ENCODE measurements around the gene CYB561. TPM values are rescaled to one million over a fixed set of nuclear protein-coding genes. Genes with fewer than 3 reads are reported as not detected.

The CYB561 gene, protein sequence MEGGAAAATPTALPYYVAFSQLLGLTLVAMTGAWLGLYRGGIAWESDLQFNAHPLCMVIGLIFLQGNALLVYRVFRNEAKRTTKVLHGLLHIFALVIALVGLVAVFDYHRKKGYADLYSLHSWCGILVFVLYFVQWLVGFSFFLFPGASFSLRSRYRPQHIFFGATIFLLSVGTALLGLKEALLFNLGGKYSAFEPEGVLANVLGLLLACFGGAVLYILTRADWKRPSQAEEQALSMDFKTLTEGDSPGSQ
- 1 to 10 TPM; 2.0 to 2.4 TPM for total RNA-seq

DNA sequence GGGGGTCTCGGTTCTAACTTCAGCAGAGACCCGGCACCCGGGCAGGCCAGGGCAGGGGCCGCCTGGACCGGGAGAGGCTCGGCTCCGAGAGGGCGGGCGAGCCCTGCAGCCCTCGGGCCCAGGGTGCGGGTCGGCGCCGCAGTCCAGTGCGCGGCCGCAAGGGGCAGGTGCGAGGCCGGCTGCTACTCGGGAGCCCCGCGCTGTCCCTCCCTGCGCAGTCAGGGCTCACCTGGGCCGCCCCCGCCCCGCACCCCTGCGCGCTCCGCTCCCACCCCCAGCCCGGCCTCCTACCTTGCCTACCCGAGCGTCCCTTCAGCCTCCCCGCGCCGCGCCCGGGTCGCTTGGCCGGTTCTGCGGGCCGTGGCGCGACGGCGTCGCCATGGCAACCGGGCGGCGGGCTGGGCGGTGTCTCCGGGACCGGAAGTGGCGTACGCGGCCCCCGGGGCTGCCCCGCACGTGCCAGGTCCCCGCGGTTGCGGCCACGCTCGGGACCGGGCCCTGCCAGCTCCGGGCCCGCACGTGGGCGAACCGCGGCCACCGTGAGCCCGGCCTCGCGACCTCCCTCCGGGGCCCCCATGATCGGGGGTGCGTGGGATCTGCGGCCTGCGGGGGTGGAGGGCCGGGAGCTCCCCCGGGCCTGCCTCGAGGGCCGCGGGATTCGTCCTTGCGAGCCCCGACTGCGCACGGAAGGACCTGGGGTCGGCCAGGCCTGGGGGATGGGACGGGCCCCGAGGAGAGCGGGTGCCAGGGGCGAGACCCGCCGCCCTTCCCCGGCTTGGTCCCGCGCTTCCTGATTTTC, at the start of gene CYB561:
Gene CYB561, minus strand, starts transcription at position 353 of the 799 bp plus-strand sequence. CDS start 8,759 bp downstream, outside the sequence.
- POLR2A ChIA-PET = no interaction called here
- Mint-ChIP-seq H3K4me3 (peak within 1 kb of the TSS; percentile 52), H3K4me1 (ENCODE audit: low read depth) (peaks cover 29% of the 10 kb centered on the region), H3K27ac (peak within 1 kb of the TSS; percentile 46), H3K36me3 (ENCODE audit: low read depth) (no peaks in the 10 kb centered on the region), H3K9me3 (ENCODE audit: insufficient read depth) (no peaks in the 10 kb centered on the region), H3K27me3 (ENCODE audit: low read depth) (peaks cover 18% of the 10 kb centered on the region)
- ATAC-seq = peak; percentile 73
- CTCF ChIA-PET = interaction anchor here (1.1 to 1.7 kb wide), 7 partner anchors 10 to 167 kb away, joined by 3 to 7 read pairs (median 5); no protein-coding TSS in a partner anchor
- peak; percentile 61 for DNase-seq

DNA sequence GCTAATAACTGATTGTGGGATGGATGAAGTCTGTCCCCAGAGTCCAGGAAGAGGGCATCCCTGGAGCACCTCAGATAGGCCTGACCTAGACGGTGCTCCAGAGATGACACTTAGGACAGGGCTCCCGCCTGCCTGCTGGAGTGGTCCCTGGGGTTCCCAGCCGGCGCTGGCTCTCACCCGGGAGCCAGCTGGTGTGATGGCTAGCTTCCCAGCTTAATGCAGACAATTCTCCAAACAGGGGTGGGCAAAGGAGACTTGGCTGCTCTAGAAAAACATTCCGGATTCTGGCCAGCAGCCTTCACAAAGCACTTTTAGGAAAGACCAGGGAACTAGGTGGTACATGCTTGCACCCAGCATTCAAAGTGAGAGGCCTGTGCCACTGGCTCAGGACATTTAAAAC, 49.4 kb upstream of the CYB561 start:
- no peaks in the 10 kb centered on the region for H3K36me3 Mint-ChIP-seq (ENCODE audit: low read depth)
- no peak overlapping the region for H3K4me3 Mint-ChIP-seq
- POLR2A ChIA-PET = no interaction called here
- no peak overlapping the region for H3K27ac Mint-ChIP-seq
- no peaks in the 10 kb centered on the region for H3K4me1 Mint-ChIP-seq (ENCODE audit: low read depth)
- DNase-seq (no peak), ATAC-seq (no peak)
- no peaks in the 10 kb centered on the region for H3K9me3 Mint-ChIP-seq (ENCODE audit: insufficient read depth)
- CTCF ChIA-PET = interaction anchor here (1.6 kb wide), 1 partner anchor 70 kb away, joined by 5 read pairs; no protein-coding TSS in a partner anchor
- H3K27me3 Mint-ChIP-seq (ENCODE audit: low read depth) = peaks cover 2% of the 10 kb centered on the region

DNA sequence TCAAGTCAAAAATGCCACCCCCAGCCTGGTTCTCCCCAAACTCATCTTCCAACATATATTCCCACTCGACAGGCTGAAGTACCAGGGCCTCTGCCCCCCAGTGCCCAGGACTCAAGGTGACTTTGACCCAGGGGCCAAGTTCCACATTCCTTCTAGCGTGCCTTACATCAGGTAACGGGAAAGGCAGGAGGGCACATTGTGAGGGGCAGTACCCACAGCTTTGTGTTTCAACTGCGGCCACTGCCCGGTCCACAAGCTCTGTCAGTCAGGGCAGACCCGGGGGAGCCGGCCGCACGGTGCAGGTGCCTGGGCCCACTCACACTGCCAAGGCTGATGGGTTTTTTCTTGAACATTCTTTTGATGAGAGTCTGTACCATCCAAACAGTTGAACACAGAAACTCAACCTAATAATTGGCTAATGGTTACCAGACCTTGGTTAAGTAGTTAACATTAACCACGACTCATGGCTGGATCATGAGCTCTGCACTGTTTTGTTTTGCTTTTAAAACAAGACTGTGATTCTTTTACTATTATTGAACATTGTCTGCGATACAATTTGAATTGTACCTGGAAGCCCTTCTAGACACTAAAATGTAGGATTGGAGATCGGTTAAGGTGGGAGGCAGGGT, 48.3 kb upstream of the CYB561 start:
- no peaks in the 10 kb centered on the region for H3K27me3 Mint-ChIP-seq (ENCODE audit: low read depth)
- DNase-seq (no peak), ATAC-seq (no peak)
- H3K4me1 Mint-ChIP-seq (ENCODE audit: low read depth) = no peaks in the 10 kb centered on the region
- CTCF ChIA-PET = no interaction called here
- POLR2A ChIA-PET = no interaction called here
- no peak overlapping the region for H3K27ac Mint-ChIP-seq
- no peaks in the 10 kb centered on the region for H3K36me3 Mint-ChIP-seq (ENCODE audit: low read depth)
- no peaks in the 10 kb centered on the region for H3K9me3 Mint-ChIP-seq (ENCODE audit: insufficient read depth)
- no peak overlapping the region for H3K4me3 Mint-ChIP-seq

DNA sequence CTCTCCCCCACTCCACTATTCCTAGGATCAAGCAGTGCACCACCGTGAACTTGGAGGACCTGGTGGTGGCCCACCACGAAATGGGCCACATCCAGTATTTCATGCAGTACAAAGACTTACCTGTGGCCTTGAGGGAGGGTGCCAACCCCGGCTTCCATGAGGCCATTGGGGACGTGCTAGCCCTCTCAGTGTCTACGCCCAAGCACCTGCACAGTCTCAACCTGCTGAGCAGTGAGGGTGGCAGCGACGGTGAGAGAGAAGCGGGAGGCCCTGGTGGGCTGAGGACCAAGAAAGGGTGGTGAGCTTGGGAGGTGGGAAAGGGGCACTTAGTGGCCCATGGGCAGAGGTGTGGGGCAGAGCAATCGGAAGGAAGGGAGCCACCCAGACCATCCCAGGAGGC, 47.3 kb upstream of the CYB561 start:
- Mint-ChIP-seq H3K4me3 (no peak overlapping the region), H3K27me3 (ENCODE audit: low read depth) (no peaks in the 10 kb centered on the region), H3K9me3 (ENCODE audit: insufficient read depth) (no peaks in the 10 kb centered on the region), H3K4me1 (ENCODE audit: low read depth) (no peaks in the 10 kb centered on the region), H3K27ac (no peak overlapping the region), H3K36me3 (ENCODE audit: low read depth) (no peaks in the 10 kb centered on the region)
- ChIA-PET POLR2A (no interaction called here), CTCF (no interaction called here)
- DNase-seq (no peak), ATAC-seq (no peak)

DNA sequence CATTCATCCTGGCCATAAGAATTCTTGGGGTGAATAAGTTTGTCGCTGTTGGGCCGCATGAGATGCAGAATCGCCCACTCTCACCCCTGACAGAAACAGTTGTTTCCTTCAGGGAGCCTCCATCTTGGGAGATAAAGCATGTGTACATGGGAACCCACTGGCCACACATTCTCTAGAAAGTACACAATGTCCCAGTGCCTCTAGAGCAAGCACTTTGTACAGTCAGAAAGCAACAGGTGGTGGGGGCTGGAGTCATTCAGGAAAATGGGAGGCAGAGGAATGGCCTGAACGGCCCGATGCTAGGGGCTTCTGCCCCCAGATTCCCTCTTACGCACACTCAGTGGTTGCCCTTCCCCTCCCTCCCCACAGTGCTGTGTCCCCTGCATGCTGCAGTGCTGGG, 46.8 kb upstream of the CYB561 start:
- no peak overlapping the region for H3K27ac Mint-ChIP-seq
- no peaks in the 10 kb centered on the region for H3K27me3 Mint-ChIP-seq (ENCODE audit: low read depth)
- ChIA-PET CTCF (interaction anchor here (1.0 to 1.2 kb wide), 2 partner anchors 14 to 119 kb away, joined by 3 read pairs; no protein-coding TSS in a partner anchor), POLR2A (no interaction called here)
- H3K36me3 Mint-ChIP-seq (ENCODE audit: low read depth) = no peaks in the 10 kb centered on the region
- no peak for DNase-seq
- no peak overlapping the region for H3K4me3 Mint-ChIP-seq
- ATAC-seq = no peak
- no peaks in the 10 kb centered on the region for H3K9me3 Mint-ChIP-seq (ENCODE audit: insufficient read depth)
- no peaks in the 10 kb centered on the region for H3K4me1 Mint-ChIP-seq (ENCODE audit: low read depth)

DNA sequence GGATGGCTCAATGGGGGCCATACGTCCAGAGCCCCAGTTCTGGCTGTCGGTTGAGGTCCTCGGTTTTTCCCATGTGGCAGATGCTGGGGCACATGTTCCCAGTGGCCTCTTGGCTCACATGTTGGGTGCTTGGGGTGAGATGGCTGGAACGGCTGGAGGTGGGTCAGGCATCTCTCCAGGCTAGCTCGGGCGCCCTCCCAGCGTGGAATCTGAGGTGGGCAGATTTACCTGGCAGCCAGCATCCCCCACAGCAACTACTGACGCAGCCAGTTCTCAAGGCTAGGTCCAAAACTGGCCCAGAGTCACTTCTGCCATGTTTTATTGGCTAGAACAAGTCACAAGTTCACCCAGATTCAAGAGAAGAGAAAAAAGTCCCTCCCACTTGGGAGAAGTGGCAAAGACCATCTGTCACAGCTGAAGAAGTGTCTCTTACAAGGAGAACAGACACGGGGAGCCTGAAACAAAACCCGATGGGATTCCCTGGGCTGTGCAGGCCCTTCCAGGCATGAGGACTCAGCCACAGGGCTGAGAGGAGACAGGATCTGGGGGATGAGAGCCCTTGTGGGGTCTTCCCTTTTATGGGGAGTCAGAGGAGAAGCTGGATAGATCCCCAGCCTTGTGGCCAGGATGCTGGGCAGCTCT, 46.0 kb upstream of the CYB561 start:
- POLR2A ChIA-PET = no interaction called here

DNA sequence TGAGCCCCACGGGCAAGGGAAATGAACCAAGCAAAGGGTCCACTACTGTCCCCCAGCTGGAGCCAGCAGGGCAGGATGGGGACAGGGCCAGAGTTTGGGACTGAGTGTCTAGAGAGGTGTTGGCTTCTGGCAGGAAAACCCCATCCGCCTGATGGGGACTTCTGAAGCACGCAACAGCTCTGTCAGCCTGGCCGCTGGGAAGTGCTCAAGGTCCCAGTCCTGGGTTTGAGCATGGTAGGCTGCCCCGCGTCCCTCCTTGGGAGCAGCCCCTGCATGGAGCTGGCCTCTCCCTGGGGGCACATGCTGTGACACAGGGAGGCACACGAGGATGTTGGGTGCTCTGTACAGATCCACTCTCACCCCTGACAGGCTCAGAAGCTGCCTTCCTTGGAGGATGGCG, 45.3 kb upstream of the CYB561 start:
- Mint-ChIP-seq H3K27ac (no peak overlapping the region), H3K4me1 (ENCODE audit: low read depth) (no peaks in the 10 kb centered on the region), H3K9me3 (ENCODE audit: insufficient read depth) (no peaks in the 10 kb centered on the region), H3K27me3 (ENCODE audit: low read depth) (no peaks in the 10 kb centered on the region), H3K36me3 (ENCODE audit: low read depth) (no peaks in the 10 kb centered on the region), H3K4me3 (no peak overlapping the region)
- ChIA-PET POLR2A (no interaction called here), CTCF (interaction anchor here (1.2 kb wide), 1 partner anchor 120 kb away, joined by 3 read pairs; no protein-coding TSS in a partner anchor)
- ATAC-seq (no peak), DNase-seq (no peak)

More for the DNA sequence above, 46.0 kb upstream of the CYB561 start:
- Mint-ChIP-seq H3K27me3 (ENCODE audit: low read depth) (no peaks in the 10 kb centered on the region), H3K36me3 (ENCODE audit: low read depth) (no peaks in the 10 kb centered on the region), H3K4me1 (ENCODE audit: low read depth) (no peaks in the 10 kb centered on the region), H3K27ac (no peak overlapping the region), H3K9me3 (ENCODE audit: insufficient read depth) (no peaks in the 10 kb centered on the region), H3K4me3 (no peak overlapping the region)
- CTCF ChIA-PET = interaction anchor here (1.0 to 1.2 kb wide), 2 partner anchors 13 to 120 kb away, joined by 3 read pairs; no protein-coding TSS in a partner anchor
- no peak for ATAC-seq
- no peak for DNase-seq

DNA sequence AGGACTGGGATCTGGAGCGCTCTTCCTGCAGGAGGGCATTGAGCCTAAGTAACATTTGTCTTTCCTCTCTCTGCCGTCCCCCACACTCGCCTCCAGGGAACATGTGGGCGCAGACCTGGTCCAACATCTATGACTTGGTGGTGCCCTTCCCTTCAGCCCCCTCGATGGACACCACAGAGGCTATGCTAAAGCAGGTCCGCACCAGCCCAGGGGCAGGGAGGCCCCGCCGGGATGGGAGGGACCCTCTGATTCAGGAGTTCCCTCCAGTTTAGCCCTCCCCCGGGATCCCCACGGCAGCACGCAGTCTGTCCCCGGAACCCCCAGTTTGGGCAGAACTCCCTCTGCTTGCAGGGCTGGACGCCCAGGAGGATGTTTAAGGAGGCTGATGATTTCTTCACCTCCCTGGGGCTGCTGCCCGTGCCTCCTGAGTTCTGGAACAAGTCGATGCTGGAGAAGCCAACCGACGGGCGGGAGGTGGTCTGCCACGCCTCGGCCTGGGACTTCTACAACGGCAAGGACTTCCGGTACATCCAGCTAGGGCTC, 44.8 kb upstream of the CYB561 start:
- DNase-seq (no peak), ATAC-seq (no peak)
- ChIA-PET CTCF (no interaction called here), POLR2A (no interaction called here)
- Mint-ChIP-seq H3K27ac (no peak overlapping the region), H3K4me3 (no peak overlapping the region), H3K27me3 (ENCODE audit: low read depth) (no peaks in the 10 kb centered on the region), H3K9me3 (ENCODE audit: insufficient read depth) (no peaks in the 10 kb centered on the region), H3K4me1 (ENCODE audit: low read depth) (no peaks in the 10 kb centered on the region), H3K36me3 (ENCODE audit: low read depth) (no peaks in the 10 kb centered on the region)

DNA sequence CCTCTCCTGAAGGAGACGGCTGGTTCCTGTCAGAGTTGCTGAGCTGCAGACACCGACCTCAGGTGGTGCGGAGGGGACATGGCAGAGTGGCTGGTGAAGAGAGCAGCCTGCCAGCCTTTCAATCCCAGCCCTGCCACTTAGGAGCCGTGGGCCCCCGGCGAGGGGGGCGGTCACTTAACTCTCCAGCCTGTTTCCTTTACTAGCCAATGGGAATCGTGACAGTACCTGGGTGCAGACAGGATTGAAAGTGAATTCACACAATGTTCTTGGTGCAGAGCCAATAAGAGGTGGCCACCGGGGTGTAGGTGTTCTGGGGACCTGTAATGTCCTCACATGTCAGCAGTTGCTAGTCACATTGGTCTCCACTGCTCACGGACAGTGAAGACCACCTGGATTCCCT, 44.2 kb upstream of the CYB561 start:
- no peaks in the 10 kb centered on the region for H3K9me3 Mint-ChIP-seq (ENCODE audit: insufficient read depth)
- POLR2A ChIA-PET = no interaction called here
- no peaks in the 10 kb centered on the region for H3K36me3 Mint-ChIP-seq (ENCODE audit: low read depth)
- no peak overlapping the region for H3K27ac Mint-ChIP-seq
- CTCF ChIA-PET = no interaction called here
- DNase-seq (no peak), ATAC-seq (no peak)
- no peaks in the 10 kb centered on the region for H3K4me1 Mint-ChIP-seq (ENCODE audit: low read depth)
- no peaks in the 10 kb centered on the region for H3K27me3 Mint-ChIP-seq (ENCODE audit: low read depth)
- no peak overlapping the region for H3K4me3 Mint-ChIP-seq

DNA sequence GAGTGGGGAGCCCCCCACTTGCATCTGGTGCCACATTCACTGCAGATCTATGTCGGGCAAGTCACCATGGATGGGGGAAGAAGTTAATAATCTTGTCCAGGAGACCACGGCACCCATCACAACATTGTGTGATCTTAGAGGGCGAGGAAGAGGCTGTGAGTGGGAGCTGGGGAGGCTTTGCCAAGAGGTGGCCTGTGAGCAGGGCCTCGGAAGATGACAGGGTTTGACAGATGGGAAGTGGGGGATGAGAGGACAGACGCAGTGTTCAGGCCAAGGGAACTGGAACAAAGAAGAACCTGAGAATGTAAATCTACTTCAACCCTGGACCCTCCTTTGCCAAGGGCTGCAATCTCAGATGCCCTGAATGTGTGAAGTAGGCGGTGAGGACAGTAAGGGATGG, 43.2 kb upstream of the CYB561 start:
- H3K27ac Mint-ChIP-seq = no peak overlapping the region
- ChIA-PET CTCF (no interaction called here), POLR2A (no interaction called here)
- H3K9me3 Mint-ChIP-seq (ENCODE audit: insufficient read depth) = no peaks in the 10 kb centered on the region
- DNase-seq = no peak
- no peaks in the 10 kb centered on the region for H3K27me3 Mint-ChIP-seq (ENCODE audit: low read depth)
- no peak overlapping the region for H3K4me3 Mint-ChIP-seq
- H3K4me1 Mint-ChIP-seq (ENCODE audit: low read depth) = no peaks in the 10 kb centered on the region
- no peak for ATAC-seq
- H3K36me3 Mint-ChIP-seq (ENCODE audit: low read depth) = no peaks in the 10 kb centered on the region

DNA sequence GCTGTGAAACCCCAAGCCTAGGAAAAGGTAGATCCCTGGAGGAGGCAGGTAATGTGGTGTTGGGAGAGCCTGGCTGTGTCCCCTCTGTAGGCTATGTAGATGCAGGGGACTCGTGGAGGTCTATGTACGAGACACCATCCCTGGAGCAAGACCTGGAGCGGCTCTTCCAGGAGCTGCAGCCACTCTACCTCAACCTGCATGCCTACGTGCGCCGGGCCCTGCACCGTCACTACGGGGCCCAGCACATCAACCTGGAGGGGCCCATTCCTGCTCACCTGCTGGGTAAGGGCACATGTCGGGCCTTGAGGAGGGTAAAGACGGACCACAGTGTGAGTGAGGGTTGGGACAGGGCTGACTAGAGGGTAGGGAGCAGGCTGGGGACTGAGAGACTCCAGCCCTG, 42.7 kb upstream of the CYB561 start:
- no peaks in the 10 kb centered on the region for H3K36me3 Mint-ChIP-seq (ENCODE audit: low read depth)
- no peaks in the 10 kb centered on the region for H3K27me3 Mint-ChIP-seq (ENCODE audit: low read depth)
- H3K4me1 Mint-ChIP-seq (ENCODE audit: low read depth) = no peaks in the 10 kb centered on the region
- DNase-seq = no peak
- no peak for ATAC-seq
- POLR2A ChIA-PET = no interaction called here
- CTCF ChIA-PET = no interaction called here
- H3K4me3 Mint-ChIP-seq = no peak overlapping the region
- H3K9me3 Mint-ChIP-seq (ENCODE audit: insufficient read depth) = no peaks in the 10 kb centered on the region
- no peak overlapping the region for H3K27ac Mint-ChIP-seq

Data from activated CD8-positive, alpha-beta T cell treated with anti-CD3 and anti-CD28 coated beads, Interleukin-2, amount 10 ng/mL, durations not matched to agents 7 days and 5 days (primary cell).